SU-DHL-6 (cell line): ENCODE measurements around the gene DPH7.
A peak's percentile ranks its signal among the peaks of the same experiment; 100 is the strongest.

ENCODE experiments used
- H2AFZ ChIP-seq: fragments of 200-600 bp; sonication (generic); 2 replicates; pipeline ENCODE4 v1.6.1; 2014; ENCODE audit warnings: low read depth, mild to moderate bottlenecking, moderate library complexity, mixed read lengths, antibody characterized with exemption, low read length; ENCODE audit not compliant: severe bottlenecking
- H3F3A ChIP-seq: fragments of 200-600 bp; shearing (Covaris generic); 2 replicates; pipeline ENCODE4 v1.6.0; 2016; ENCODE audit warnings: antibody characterized with exemption, mild to moderate bottlenecking; ENCODE audit not compliant: insufficient read depth
- H3K27ac ChIP-seq: fragments of 200-600 bp; sonication (generic); 2 replicates; pipeline ENCODE4 v1.5.1; 2016; ENCODE audit warnings: low read depth, mild to moderate bottlenecking, low read length, moderate library complexity, mixed read lengths
- H3K27me3 ChIP-seq: fragments of 200-600 bp; sonication (generic), shearing (Covaris generic); 2 replicates; pipeline ENCODE4 v1.6.0; 2014; ENCODE audit warnings: mild to moderate bottlenecking, low read length
- H3K36me3 ChIP-seq: fragments of 200-600 bp; sonication (generic); 2 replicates; pipeline ENCODE4 v1.6.1; 2014; ENCODE audit warnings: mild to moderate bottlenecking, low read length, mixed read lengths
- H3K4me2 ChIP-seq: fragments of 300-600, 200-600 bp; shearing (Covaris generic), sonication (generic); 2 replicates; pipeline ENCODE4 v1.6.0; 2014; ENCODE audit warnings: low read length, low read depth, mild to moderate bottlenecking; ENCODE audit not compliant: poor library complexity, severe bottlenecking
- H3K4me3 ChIP-seq: fragments of 200-600 bp; sonication (generic); 2 replicates; pipeline ENCODE4 v1.5.1; 2014; ENCODE audit warnings: antibody characterized with exemption, low read length, mild to moderate bottlenecking, mixed read lengths; ENCODE audit not compliant: insufficient read depth, poor library complexity, severe bottlenecking
- H3K79me2 ChIP-seq: fragments of 200-600 bp; sonication (generic); 2 replicates; pipeline ENCODE4 v1.6.1; 2014; ENCODE audit warnings: mild to moderate bottlenecking, low read length, moderate library complexity; ENCODE audit not compliant: insufficient read depth
- H3K9ac ChIP-seq: fragments of 200-600 bp; sonication (generic); 2 replicates; pipeline ENCODE4 v1.7.0; 2014; ENCODE audit warnings: mild to moderate bottlenecking, low read length
- H3K9me2 ChIP-seq: fragments of 200-600 bp; sonication (generic); replicated peaks from 2 replicates; pipeline ENCODE4 v1.6.1; 2014; ENCODE audit warnings: low read length; ENCODE audit not compliant: insufficient read depth
- H3K9me3 ChIP-seq: fragments of 200-600 bp; sonication (generic); 2 replicates; pipeline ENCODE4 v1.6.1; 2014; ENCODE audit warnings: low read length, mixed read lengths; ENCODE audit not compliant: insufficient read depth
- H4K20me1 ChIP-seq: fragments of 200-600 bp; sonication (generic); 2 replicates; pipeline ENCODE4 v1.6.1; 2014; ENCODE audit warnings: low read depth, mild to moderate bottlenecking, antibody characterized with exemption, low read length, moderate library complexity, mixed read lengths
- EZH2phosphoT487 ChIP-seq: fragments of 200-600 bp; sonication (generic), shearing (Covaris generic); conservative IDR thresholded peaks from 2 replicates; pipeline ENCODE4 v1.6.1; 2018; ENCODE audit warnings: mild to moderate bottlenecking, antibody characterized with exemption, low read length, moderate library complexity, mixed read lengths
- TF ChIP-seq, protein P1 (sequence below): fragments of 200-600 bp; sonication (generic); IDR thresholded peaks from one replicate; pipeline ENCODE4 v1.5.1; 2017; ENCODE audit warnings: antibody characterized with exemption, mild to moderate bottlenecking, low read length, moderate library complexity; ENCODE audit not compliant: insufficient read depth, poor library complexity, severe bottlenecking

Gene DPH7

DNA sequence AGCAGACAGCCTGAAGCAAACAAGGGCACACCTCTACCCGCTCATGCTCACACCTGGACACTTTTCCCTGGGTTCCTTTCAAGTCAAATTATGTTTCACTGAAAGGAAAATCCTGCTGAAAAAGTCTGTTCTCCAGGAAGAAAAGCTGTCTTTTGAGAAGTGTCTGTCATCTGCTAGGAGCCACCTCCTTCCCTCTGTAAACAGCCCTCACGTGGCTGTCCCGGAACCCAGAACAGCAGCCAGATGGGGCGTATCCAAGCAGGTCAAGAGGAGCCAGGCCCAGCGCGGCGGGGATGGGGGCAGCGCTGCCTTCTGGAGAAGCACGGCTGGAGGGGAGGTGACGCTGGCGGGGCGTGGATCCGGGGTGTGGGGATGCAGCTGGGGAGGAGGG lies 28.5 kb downstream of the DPH7 start, which contains the start of gene PNPLA7:
Gene PNPLA7, minus strand, starts transcription at position 172 of the 391 bp plus-strand sequence. CDS start 205 bp downstream, outside the sequence.
- H3K4me2 ChIP-seq, result peak within 1 kb of the TSS; percentile 77
- peaks cover 17% of the 10 kb centered on the region for H3F3A ChIP-seq
- no peaks in the 10 kb centered on the region for H3K36me3 ChIP-seq
- no peaks in the 10 kb centered on the region for H3K9me3 ChIP-seq
- peak within 1 kb of the TSS; percentile 66 for H3K9ac ChIP-seq
- peak within 1 kb of the TSS; percentile 75 for H3K4me3 ChIP-seq
- H2AFZ ChIP-seq, result peak within 1 kb of the TSS; percentile 86
- H3K27ac ChIP-seq, result peak within 1 kb of the TSS; percentile 4; the same call in 1 of the 2 replicates
- H4K20me1 ChIP-seq, result no peaks in the 10 kb centered on the region
- TF ChIP-seq EZH2phosphoT487, result no peak
- TF ChIP-seq, protein P1, sequence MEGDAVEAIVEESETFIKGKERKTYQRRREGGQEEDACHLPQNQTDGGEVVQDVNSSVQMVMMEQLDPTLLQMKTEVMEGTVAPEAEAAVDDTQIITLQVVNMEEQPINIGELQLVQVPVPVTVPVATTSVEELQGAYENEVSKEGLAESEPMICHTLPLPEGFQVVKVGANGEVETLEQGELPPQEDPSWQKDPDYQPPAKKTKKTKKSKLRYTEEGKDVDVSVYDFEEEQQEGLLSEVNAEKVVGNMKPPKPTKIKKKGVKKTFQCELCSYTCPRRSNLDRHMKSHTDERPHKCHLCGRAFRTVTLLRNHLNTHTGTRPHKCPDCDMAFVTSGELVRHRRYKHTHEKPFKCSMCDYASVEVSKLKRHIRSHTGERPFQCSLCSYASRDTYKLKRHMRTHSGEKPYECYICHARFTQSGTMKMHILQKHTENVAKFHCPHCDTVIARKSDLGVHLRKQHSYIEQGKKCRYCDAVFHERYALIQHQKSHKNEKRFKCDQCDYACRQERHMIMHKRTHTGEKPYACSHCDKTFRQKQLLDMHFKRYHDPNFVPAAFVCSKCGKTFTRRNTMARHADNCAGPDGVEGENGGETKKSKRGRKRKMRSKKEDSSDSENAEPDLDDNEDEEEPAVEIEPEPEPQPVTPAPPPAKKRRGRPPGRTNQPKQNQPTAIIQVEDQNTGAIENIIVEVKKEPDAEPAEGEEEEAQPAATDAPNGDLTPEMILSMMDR, result no peak
- no peaks in the 10 kb centered on the region for H3K27me3 ChIP-seq
- H3K9me2 ChIP-seq, result no peaks in the 10 kb centered on the region
- H3K79me2 ChIP-seq, result peaks cover 5% of the 10 kb centered on the region; the same call in 1 of the 2 replicates

DNA sequence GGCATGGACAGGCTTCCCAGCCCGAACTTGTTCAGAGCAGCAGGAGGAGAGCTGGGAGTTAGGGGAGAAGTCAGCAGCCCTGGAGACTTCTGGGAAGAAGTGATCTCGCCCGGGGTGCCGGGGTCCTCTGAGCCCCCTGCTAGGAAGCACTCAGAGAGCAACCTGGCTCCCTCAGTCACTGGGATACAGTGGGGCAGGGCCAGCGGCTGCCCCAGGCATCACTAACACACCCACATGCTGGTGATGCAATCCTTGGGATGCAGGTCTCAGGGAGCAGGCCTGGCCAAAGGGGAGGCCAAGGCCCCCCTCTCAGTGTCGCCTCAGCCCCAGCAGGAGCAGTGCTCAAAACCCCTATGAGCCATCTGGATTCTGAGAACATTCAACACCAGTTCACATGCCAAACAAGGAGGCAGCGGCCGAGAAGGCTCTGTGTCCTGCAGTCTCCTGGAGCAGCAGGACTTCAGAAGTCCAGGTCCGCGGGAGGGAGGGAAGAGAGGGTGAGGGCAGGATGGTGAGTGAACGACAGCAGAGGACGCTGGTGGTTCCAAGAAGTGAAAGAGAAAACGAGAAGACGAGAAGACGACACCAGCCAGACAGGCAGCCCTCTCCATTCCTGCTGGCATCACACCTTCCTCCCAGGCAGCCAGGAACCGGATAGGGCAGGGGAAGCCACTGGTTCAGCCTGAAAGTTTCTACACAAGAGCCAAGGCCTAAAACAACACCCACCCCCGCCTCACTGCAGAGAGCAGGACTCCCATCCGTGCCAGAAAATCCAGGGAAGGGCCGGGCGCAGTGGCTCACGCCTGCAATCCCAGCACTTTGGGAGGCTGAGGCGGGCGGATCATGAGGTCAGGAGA lies 30.8 kb downstream of the DPH7 start:
- Histone ChIP-seq H2AFZ (no peak overlapping the region), H4K20me1 (no peaks in the 10 kb centered on the region), H3F3A (peaks cover 8% of the 10 kb centered on the region; the same call in 1 of the 2 replicates), H3K79me2 (peaks cover 5% of the 10 kb centered on the region; the same call in 1 of the 2 replicates), H3K4me3 (no peak overlapping the region), H3K27me3 (no peaks in the 10 kb centered on the region), H3K4me2 (no peak overlapping the region), H3K9me3 (no peaks in the 10 kb centered on the region), H3K27ac (no peak overlapping the region), H3K9me2 (no peaks in the 10 kb centered on the region), H3K36me3 (no peaks in the 10 kb centered on the region), H3K9ac (no peak overlapping the region)
- TF ChIP-seq EZH2phosphoT487, result no peak
- TF ChIP-seq, protein P1, result no peak

DNA sequence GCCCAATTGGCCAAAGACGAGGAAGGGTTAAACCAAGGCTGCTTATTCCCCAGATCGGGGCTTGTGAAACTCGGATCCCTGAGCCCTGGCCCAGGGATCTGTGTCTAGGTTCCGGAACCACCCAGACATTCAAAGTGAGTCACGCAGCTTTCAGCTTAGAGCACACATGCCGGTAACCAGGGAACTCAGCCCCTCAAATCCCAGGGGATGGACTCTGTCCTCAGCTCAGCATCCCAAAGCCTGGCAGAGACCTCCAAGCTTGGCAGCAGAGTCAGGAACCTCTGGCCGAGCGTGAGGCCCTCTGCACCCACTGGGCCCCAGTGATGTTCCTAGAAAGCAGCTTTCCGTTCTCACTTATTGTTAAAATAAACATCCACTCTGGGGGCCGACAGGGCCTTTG lies 33.6 kb downstream of the DPH7 start:
- H3K4me2 ChIP-seq, result no peak overlapping the region
- H3K79me2 ChIP-seq, result no peaks in the 10 kb centered on the region
- H2AFZ ChIP-seq, result no peak overlapping the region
- no peak overlapping the region for H3K9ac ChIP-seq
- H3K9me3 ChIP-seq, result no peaks in the 10 kb centered on the region
- no peaks in the 10 kb centered on the region for H3K9me2 ChIP-seq
- H3K27ac ChIP-seq, result no peak overlapping the region
- no peaks in the 10 kb centered on the region for H3K36me3 ChIP-seq
- peaks cover 6% of the 10 kb centered on the region; the same call in 1 of the 2 replicates for H3F3A ChIP-seq
- TF ChIP-seq EZH2phosphoT487, result no peak
- TF ChIP-seq, protein P1, result no peak
- H3K27me3 ChIP-seq, result no peaks in the 10 kb centered on the region
- H3K4me3 ChIP-seq, result no peak overlapping the region
- H4K20me1 ChIP-seq, result no peaks in the 10 kb centered on the region
